ENCODE results near the gene CIROP. TPM values are rescaled to one million over a fixed set of nuclear protein-coding genes. Genes with fewer than 3 reads are reported as not detected.

CIROP gene, protein sequence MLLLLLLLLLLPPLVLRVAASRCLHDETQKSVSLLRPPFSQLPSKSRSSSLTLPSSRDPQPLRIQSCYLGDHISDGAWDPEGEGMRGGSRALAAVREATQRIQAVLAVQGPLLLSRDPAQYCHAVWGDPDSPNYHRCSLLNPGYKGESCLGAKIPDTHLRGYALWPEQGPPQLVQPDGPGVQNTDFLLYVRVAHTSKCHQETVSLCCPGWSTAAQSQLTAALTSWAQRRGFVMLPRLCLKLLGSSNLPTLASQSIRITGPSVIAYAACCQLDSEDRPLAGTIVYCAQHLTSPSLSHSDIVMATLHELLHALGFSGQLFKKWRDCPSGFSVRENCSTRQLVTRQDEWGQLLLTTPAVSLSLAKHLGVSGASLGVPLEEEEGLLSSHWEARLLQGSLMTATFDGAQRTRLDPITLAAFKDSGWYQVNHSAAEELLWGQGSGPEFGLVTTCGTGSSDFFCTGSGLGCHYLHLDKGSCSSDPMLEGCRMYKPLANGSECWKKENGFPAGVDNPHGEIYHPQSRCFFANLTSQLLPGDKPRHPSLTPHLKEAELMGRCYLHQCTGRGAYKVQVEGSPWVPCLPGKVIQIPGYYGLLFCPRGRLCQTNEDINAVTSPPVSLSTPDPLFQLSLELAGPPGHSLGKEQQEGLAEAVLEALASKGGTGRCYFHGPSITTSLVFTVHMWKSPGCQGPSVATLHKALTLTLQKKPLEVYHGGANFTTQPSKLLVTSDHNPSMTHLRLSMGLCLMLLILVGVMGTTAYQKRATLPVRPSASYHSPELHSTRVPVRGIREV
- not detected in 2 replicates for total RNA-seq

DNA sequence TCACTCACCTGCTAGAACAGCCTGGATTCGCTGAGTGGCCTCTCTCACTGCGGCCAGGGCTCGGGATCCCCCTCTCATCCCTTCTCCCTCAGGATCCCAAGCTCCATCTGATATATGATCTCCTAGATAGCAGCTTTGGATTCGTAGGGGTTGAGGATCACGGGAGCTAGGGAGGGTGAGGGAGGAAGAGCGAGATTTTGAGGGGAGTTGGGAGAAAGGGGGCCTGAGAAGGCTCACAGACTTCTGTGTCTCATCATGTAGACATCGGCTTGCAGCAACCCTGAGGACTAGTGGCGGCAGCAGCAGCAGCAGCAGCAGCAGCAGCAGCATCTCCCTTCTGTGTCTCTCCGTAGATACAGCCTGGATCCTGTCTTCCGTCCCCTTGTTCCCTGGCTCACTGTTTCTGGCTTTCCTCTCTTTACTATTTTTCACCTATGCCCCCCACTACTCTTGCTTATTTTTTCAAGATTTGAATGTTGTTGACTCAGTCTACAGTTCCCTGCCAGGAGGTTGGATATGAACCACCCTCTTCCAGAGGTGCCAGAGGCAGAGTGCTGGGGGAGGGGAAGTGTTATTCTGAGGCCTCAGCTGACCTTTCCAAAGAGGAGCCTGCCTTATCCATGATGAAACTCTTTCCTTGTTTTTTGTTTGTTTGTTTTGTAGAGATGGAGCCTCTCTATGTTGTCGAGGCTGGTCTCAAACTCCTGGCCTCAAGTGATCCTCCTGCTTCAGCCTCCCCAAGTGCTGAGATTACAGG lies at the start of gene CIROP:
Gene CIROP, minus strand, starts transcription at position 399 of the 757 bp plus-strand sequence. Its CDS starts 69 bp downstream, at position 330.
- no peak for DNase-seq (ENCODE audit: low read depth, low spot score)

DNA sequence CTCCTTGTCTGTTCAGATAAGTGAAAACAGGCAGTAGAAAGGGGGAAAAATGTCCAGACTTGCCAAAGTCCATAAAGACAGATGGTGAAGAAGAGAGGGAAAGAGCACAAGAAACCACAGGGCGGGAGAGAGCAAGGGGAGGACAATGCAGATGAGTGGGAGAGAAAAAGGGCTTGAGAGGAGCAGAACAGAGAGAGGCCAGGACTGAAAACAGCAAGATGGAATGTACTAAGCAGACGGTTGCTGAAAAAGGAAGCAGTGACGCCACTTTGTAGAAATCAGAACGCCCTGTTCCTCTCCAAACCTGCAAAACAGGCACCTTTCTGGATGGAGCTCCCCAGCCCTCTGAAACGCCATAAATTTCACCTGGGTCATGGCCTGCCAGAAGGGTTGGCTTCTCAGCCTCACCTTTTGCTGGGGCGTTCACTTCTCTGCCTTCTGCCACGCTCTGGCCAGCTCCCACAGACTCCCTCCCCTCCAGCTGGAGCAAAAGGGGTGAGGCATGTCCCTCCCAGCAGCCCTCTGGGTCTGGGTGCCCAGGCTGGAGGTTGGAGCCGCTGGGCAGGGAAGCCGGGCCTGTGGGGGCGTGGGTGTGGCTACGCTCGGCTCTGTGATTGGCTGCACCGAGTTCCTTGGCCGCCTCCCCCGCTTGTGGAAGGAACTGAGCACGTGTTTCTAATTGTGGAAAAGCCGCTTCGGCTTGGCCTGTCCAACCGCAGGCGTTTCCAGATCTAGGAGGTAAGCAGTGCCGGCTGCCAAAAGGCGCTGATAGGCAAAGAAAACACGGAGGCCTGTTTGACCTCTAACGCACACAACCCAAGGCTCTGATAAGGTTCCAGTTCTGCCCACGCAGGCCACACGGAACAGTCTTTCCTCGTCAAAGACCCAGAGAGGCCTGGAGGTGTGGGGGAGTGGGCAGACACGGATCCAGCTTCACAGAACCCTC lies 49.3 kb upstream of the CIROP start:
- peak; percentile 19 for DNase-seq (ENCODE audit: low read depth, low spot score)

DNA sequence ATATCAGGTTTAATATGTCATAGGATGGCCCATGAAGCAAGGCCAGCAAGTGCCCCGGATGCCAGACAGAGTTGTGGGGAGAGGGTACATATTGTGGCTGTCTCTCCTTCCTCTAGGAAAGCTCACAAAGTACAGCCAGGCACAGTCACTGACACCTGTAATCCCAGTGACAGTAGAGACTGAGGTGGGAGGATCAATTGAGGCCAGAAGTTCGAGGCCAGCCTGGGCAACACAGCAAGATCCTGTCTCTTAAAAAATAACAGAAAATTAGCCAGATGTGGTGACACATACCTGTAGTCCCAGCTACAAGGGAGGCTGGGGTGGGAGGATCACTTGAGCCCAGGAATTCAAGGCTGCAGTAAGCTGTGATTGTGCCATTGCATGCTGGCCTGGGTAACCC lies 46.6 kb upstream of the CIROP start:
- DNase-seq (ENCODE audit: low read depth, low spot score), result no peak

DNA sequence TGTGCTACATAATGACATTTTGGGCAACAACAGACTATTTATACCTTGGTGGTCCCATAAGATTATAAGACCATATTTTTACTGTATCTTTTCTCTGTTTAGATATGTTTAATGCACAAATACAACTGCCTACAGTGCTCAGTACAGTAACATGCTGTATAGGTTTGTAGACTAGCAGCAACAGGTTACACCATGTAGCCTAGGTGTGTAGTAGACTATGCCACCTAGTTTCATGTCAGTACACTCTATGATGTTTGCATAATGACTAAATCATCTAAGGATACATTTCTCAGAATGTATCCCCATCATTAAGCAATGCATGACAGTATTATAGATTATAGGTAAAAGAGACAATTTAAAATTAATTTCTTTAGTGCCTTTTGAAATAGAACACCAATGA lies 45.0 kb upstream of the CIROP start:
- DNase-seq (ENCODE audit: low read depth, low spot score), result no peak

DNA sequence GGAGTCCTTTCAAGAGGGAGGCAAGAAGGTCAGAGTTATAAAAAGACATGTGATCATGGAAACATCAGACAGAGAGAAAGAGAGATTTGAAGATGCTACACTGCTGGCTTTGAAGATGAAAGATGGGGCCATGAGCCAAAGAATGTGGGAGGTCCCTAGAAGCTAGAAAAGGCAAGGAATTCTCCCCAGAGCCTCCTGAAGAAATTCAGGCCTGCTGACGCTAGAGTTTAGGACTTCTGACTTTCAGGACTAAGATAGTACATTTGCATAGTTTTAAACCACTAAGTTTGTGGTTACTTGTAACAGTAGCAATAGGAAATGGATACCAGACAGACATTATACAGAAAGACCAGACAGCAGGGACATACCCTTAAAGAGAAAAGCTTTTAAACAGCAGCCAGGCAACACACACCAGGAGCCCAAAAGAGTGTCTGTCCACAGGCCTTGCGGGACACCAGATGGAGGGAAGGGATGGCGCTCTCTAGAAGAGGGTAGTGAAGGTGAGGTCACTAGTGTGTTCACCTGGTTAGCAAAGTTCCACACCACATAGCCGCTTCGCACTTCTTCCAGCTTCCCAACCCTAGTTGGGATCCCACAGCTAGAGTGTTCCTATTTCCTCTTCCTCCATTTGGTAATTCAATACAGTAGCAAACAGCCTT lies 43.9 kb upstream of the CIROP start:
- no peak for DNase-seq (ENCODE audit: low read depth, low spot score)

DNA sequence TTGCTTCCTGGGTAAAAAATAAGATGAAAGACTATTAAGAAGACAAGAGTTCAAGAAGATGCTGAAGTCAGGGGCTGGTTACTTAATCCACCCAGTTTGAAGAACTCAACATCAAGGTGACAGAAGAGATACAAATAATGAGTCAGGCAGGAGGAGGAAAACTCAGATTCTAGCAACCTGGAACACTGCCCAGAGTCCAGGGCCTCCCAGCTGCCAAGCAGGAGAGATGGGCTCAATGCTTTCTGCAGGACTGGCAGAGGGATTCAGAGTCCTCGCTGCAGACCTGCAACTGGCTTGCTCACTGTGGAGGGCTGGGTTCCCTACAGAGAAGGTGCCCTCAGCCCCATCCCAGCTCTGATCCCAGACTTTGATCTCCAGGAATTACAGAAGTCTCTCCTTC lies 42.9 kb upstream of the CIROP start:
- no peak for DNase-seq (ENCODE audit: low read depth, low spot score)

DNA sequence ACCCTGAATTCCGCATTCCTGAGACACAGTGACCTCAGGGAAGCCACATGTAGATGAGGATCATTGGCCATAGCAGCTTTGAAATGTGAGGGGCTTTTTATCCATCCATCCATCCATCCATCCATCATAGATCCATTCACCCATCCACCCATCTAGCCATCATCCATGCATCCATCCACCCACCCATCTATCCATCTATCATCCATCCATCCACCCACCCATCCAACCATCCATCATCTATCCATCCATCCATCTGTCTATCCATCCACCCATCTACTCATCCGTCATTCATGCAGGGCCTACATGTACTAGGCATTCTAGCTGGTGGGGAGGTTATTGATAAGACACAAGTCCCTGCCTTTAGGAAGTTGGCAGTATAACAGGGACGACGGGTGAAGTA lies 42.2 kb upstream of the CIROP start:
- no peak for DNase-seq (ENCODE audit: low read depth, low spot score)

DNA sequence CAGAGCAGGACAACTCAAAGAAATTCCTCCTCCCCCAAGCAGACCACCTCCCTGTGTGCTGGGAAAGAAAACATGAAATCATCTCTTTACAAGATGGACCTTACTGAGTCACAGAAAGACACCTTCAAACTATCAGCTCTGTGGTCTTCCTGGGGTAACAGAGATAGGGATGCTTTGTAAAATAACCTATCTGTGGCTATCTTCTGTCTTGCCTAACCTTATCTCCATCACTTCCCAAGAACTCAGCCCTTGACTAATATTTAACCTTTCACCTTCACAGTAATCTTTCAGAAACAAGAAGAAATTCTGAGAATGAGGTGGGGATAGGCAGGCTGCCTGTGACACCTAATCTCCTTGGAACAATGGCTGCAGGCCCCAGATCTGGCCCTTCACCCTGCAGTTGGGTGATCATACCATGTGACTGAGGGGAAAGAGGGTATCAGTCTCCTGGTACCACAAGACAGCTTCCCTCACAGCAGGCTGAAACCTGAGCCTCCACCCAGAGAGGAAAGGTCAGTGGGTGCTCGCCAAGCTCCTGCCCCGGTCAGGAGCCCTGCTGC lies 41.6 kb upstream of the CIROP start:
- no peak for DNase-seq (ENCODE audit: low read depth, low spot score)

DNA sequence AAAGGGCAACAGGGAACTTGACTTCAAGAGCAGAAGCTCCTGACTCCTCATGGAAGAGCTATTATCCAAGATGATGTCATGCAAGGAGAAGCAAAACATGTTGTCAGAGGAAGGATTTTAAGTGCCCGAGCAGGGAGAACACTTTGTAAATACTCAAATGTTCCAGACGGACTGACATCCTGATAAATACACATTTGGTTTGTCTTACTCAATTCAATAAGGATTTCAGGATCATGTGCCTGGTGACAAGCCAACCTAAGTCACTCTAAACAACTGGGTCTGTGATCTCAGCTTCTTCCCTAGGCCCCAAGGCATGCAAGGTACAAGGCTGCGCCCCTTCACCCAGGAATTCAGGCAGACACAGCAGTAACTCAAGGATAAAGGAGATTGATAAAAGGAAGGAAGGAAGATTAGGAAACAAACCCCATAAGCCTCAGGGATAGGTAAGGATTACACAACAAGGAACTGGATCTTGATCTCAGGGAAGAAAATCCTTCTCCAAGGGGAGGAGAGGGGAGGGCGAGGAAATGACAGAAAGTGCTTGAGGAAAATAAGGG lies 41.1 kb upstream of the CIROP start:
- no peak for DNase-seq (ENCODE audit: low read depth, low spot score)

DNA sequence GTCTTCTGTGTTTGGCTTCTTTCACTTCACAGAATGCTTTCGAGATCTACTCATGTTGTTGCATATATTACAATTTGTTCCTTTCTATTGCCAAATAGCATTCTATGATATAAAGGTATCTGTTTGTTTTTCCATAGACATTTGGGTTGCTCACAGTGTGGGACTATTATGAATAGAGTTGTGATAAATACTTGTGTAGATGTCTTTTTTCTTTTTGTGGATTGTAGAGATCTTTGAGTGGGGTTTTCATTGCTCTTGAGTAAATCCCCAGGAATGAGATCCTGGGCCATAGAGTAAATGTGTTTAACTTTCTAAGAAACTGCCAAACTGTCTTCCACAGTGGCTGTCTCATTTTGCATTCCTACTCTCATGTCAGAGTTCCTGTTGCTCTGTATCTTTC lies 39.1 kb upstream of the CIROP start:
- no peak for DNase-seq (ENCODE audit: low read depth, low spot score)

DNA sequence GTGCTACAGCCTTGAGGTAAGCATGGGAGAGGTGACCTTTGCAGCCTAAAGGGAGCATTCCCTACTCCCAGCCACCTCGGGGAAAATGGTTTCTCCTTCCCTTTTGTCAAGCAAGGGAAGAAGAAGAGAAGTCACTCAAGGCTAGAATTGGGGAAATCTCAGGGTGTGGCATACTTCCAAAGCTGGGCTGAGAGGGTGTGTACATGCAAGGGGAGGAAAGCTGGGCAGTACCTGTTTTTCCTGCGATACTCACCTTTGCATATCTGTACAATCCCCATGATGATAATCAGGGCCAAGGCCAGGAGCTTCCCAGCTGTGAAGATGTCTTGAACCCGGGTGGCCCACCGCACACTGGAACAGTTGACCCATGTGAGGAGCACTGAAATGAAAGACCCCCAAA lies 38.0 kb upstream of the CIROP start:
- no peak for DNase-seq (ENCODE audit: low read depth, low spot score)

DNA sequence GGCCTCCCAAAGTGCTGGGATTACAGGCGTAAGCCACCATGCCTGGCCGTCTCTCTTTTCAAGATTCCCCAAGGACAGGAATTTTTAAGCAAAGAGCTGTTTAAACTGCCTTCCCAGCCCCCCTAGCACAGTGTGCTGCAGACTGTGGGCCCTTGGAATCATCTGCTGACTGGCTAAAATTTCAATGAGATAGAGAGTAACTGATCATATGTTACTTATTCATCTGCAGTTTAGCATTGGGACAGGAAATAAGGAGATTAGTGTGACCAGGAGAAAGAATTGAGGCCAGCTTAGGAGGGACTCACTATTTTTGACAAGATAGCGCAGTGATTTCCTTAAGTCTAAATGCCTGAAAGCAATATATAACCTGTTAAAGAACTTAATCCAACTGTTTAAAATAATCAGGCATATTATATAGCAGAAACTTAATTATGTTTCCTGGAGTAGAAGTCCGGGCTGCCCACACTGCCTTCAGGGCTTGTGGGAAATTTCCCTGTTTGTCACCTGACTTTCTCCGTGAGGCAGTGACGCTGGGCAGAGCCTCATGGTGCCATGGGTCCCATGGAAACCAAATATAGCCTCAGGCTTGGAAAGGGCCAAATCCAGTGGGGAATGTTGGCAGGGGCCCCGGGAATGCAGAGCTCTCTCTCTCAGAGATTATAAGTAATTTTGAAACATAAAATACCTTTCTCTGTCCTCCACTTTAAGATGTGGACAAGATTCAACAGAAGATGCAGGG lies 37.1 kb upstream of the CIROP start:
- DNase-seq (ENCODE audit: low read depth, low spot score), result no peak

DNA sequence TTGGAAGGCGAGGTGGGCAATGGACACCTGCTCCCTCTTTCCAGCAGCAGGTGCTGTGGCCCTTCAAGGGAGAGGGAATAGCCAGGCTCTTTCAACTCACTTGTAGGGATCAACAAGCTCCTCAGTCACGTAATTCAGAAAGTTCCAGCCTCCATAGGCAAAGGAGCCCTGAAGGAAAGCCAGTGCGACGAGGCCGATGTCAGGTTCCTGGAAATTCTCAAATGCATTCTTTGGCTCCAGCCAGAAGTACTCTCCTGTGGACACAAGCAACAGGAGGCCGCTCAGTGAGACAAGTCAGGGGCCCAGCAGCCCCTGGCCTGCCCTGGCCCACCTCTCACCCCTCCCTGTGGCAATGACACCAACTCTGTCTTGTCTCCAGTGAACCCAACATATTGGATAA lies 35.6 kb upstream of the CIROP start:
- DNase-seq (ENCODE audit: low read depth, low spot score), result no peak

DNA sequence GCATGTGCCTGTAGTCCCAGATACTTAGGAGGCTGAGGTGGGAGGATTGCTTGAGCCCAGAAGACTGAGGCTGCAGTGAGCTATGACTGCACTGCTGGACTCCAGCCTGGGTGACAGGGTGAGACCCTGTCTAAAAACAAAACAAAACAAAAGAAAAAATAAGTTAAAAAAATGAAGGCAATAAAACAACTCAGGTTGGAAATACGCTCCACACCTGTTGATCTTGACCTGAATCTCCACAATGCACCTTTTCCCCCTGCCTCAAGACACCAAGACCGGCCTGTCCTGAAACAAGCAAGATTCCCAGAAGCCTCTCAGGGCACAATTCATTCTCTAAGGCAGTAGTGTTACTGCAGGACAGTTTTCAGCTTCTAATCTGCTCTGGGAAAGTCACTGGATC lies 35.1 kb upstream of the CIROP start:
- no peak for DNase-seq (ENCODE audit: low read depth, low spot score)

DNA sequence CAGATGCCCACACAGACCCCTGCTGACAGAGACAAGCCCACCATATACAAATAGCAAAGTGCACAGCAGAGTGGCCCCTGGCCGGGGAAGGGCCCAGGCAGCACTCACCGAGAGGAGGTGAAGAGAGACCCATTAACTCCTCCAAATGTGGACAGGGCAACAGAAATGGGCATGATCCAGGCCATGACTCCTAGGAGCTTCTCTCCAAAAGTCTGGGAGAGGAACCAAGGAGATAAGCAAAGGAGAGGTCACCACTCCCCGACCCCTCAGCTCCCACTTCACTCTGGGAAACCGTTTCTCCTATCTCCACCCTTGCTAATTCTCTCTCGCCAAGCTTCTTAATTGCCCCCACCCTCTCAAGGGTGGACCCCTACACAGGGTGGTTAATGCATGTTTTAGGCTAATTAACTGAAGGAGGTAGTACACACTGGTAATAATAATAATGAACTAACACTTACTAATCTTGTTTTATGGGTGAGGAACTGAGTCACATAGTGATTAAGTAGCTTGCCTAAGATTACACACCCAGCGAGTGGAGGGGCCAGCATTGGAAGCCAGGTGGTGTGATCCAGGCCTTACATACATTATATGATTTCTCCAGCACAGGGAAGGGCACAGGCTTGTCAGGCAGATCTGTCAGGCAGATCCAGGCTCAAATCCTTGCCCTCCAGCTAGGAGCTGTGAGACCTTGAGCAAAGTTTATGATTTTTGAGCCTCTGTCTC lies 33.2 kb upstream of the CIROP start:
- no peak for DNase-seq (ENCODE audit: low read depth, low spot score)

DNA sequence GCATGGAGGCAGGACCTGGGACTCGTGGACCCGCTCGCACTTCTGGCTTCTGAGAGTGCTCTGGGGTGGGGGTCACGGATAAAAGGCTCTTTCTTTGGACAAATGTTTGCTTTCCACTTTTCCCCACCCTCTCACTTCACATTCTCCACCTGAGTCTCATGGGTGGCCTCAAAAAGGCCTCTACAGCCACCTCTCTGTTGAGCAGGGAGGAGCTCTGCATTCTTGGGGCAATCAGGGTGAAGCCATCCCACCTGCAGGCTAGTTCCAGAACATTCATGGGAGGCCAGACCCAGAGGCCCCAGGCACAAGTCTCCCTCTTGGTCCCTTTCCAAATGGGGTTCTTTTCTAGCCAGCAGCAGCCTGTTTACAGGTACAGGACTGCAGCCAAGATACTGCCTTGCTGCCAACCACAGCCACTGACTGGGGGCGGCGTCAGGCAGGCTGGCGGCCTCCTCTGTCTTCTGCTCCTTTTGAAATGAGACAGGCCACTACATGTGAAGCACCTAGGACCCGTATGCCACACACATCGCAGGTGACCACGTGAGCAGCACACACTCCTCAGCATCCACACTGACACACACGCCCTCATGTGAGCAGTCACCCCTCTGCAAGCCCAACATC lies 32.5 kb upstream of the CIROP start:
- no peak for DNase-seq (ENCODE audit: low read depth, low spot score)

DNA sequence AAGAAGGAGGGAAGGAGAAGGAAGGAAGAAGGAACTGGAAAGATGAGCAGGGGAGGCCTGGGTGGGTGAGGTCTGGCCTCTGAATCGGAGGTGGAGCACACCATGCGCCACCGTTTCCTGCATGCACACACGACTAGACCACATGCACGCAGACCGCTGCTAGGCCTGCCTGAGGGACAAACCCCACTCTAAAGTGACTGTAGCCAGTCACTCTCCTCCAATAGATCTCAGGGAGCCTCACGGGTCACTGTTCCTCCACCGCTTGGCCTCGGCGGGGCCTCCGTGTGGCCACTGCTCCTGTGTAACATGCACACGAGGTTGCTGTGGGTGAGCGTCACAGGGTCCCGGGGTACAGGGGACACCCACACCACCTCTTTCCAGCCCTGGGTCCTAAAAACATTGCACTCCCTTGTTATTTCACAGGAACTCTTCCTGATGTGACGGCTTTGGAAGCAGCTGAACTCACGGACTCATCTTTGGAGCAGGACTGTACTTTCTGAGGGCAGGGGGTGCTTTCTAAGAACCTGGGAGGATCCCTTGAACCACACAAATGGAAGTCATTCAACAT lies 31.9 kb upstream of the CIROP start:
- DNase-seq (ENCODE audit: low read depth, low spot score), result no peak

DNA sequence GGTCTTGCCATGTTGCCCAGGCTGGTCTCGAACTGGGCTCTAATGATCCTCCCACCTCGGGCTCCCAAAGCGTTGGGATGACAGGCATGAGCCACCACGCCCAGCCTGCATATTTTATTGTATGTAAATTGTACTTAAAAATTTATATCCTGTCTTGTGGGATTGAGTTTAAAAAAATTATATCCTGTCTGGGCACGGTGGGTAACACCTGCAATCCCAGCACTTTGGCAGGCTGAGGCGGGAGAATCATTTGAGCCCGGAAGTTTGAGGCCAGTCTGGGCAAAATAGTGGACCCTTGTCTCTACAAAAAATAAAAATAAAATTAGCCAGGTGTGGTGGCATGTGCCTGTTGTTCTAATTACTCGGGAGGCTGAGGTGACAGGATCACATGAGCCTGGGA lies 28.2 kb upstream of the CIROP start:
- DNase-seq (ENCODE audit: low read depth, low spot score), result no peak

All from pulmonary artery endothelial cell (primary cell).